ENCODE measurements around the gene PLTP.
"Not testable (repeated sequence)": the region's sequence is repeated elsewhere in the genome, so short reads cannot be mapped to it uniquely, and the experiment has no call there.

PLTP gene

GRCh38 chr20:45880988-45881788 lies 30.8 kb downstream of the PLTP start, which contains the start of gene ZSWIM1:
ZSWIM1 (plus strand) TSS chr20:45881227; CDS start chr20:45882593, 1,366 bp downstream.
- Mint-ChIP-seq H3K27me3 (no peaks in the 10 kb centered on the region), H3K36me3 (peaks cover 13% of the 10 kb centered on the region), H3K27ac (peak within 1 kb of the TSS; percentile 91), H3K9me3 (no peaks in the 10 kb centered on the region), H3K4me1 (peaks cover 45% of the 10 kb centered on the region), H3K4me3 (peak within 1 kb of the TSS; percentile 91)

- H3K27me3 Mint-ChIP-seq: no peaks in the 10 kb centered on the region
- peaks cover 23% of the 10 kb centered on the region for H3K4me1 Mint-ChIP-seq
- H3K4me3 Mint-ChIP-seq: no peak overlapping the region
- peaks cover 7% of the 10 kb centered on the region for H3K36me3 Mint-ChIP-seq
- H3K9me3 Mint-ChIP-seq: no peaks in the 10 kb centered on the region
- H3K27ac Mint-ChIP-seq: no peak overlapping the region
These were observed 33.7 kb downstream of the PLTP start for GRCh38 chr20:45878076-45878761.

- Mint-ChIP-seq H3K27ac (no peak overlapping the region), H3K4me3 (no peak overlapping the region), H3K4me1 (no peaks in the 10 kb centered on the region), H3K27me3 (no peaks in the 10 kb centered on the region), H3K9me3 (no peaks in the 10 kb centered on the region), H3K36me3 (peaks cover 3% of the 10 kb centered on the region)
These were observed 37.4 kb downstream of the PLTP start for GRCh38 chr20:45874576-45874975.

GRCh38 chr20:45874104-45874481 lies 37.9 kb downstream of the PLTP start:
- H3K27ac Mint-ChIP-seq, H3K4me3 Mint-ChIP-seq: not testable (repeated sequence)

GRCh38 chr20:45873409-45874103 lies 38.4 kb downstream of the PLTP start:
- no peaks in the 10 kb centered on the region for H3K4me1 Mint-ChIP-seq
- H3K27me3 Mint-ChIP-seq: no peaks in the 10 kb centered on the region

More at GRCh38 chr20:45874104-45874481, 37.9 kb downstream of the PLTP start:
- H3K9me3 Mint-ChIP-seq, H3K27me3 Mint-ChIP-seq, H3K36me3 Mint-ChIP-seq, H3K4me1 Mint-ChIP-seq: not testable (repeated sequence)

GRCh38 chr20:45872626-45873025 lies 39.3 kb downstream of the PLTP start:
- Mint-ChIP-seq H3K36me3 (peaks cover 3% of the 10 kb centered on the region), H3K27ac (no peak overlapping the region), H3K4me1 (no peaks in the 10 kb centered on the region), H3K4me3 (no peak overlapping the region), H3K9me3 (no peaks in the 10 kb centered on the region), H3K27me3 (no peaks in the 10 kb centered on the region)

More at GRCh38 chr20:45873409-45874103, 38.4 kb downstream of the PLTP start:
- Mint-ChIP-seq H3K27ac (no peak overlapping the region), H3K36me3 (peaks cover 3% of the 10 kb centered on the region), H3K9me3 (no peaks in the 10 kb centered on the region), H3K4me3 (no peak overlapping the region)

- Mint-ChIP-seq H3K27ac (no peak overlapping the region), H3K4me1 (peaks cover 3% of the 10 kb centered on the region), H3K9me3 (no peaks in the 10 kb centered on the region), H3K4me3 (no peak overlapping the region), H3K36me3 (peaks cover 1% of the 10 kb centered on the region), H3K27me3 (no peaks in the 10 kb centered on the region)
These were observed 44.2 kb downstream of the PLTP start for GRCh38 chr20:45867819-45868176.

GRCh38 chr20:45867136-45867818 lies 44.7 kb downstream of the PLTP start:
- H3K9me3 Mint-ChIP-seq: no peaks in the 10 kb centered on the region
- H3K4me3 Mint-ChIP-seq: no peak overlapping the region
- no peak overlapping the region for H3K27ac Mint-ChIP-seq
- H3K4me1 Mint-ChIP-seq: peaks cover 3% of the 10 kb centered on the region
- H3K27me3 Mint-ChIP-seq: no peaks in the 10 kb centered on the region
- peaks cover under 1% of the 10 kb centered on the region for H3K36me3 Mint-ChIP-seq

- Mint-ChIP-seq H3K27me3 (no peaks in the 10 kb centered on the region), H3K4me3 (no peak overlapping the region), H3K4me1 (peaks cover 3% of the 10 kb centered on the region), H3K27ac (no peak overlapping the region), H3K9me3 (no peaks in the 10 kb centered on the region), H3K36me3 (no peaks in the 10 kb centered on the region)
These were observed 45.5 kb downstream of the PLTP start for GRCh38 chr20:45866454-45866853.

- H3K27me3 Mint-ChIP-seq: no peaks in the 10 kb centered on the region
- peaks cover 2% of the 10 kb centered on the region for H3K36me3 Mint-ChIP-seq
- H3K27ac Mint-ChIP-seq: no peak overlapping the region
- H3K4me3 Mint-ChIP-seq: no peak overlapping the region
- no peaks in the 10 kb centered on the region for H3K9me3 Mint-ChIP-seq
- peaks cover 15% of the 10 kb centered on the region for H3K4me1 Mint-ChIP-seq
These were observed 48.1 kb downstream of the PLTP start for GRCh38 chr20:45863543-45864470.

GRCh38 chr20:45861221-45862075 lies 50.5 kb downstream of the PLTP start:
- H3K4me3 Mint-ChIP-seq: no peak overlapping the region
- no peaks in the 10 kb centered on the region for H3K9me3 Mint-ChIP-seq
- H3K27ac Mint-ChIP-seq: peak overlapping the region; percentile 7
- H3K27me3 Mint-ChIP-seq: no peaks in the 10 kb centered on the region
- H3K36me3 Mint-ChIP-seq: peaks cover 2% of the 10 kb centered on the region
- H3K4me1 Mint-ChIP-seq: peaks cover 27% of the 10 kb centered on the region

- Mint-ChIP-seq H3K27me3 (no peaks in the 10 kb centered on the region), H3K4me1 (peaks cover 35% of the 10 kb centered on the region), H3K4me3 (no peak overlapping the region), H3K9me3 (no peaks in the 10 kb centered on the region), H3K36me3 (peaks cover 2% of the 10 kb centered on the region), H3K27ac (no peak overlapping the region)
These were observed 51.3 kb downstream of the PLTP start for GRCh38 chr20:45860560-45861220.

GRCh38 chr20:45859916-45860315 lies 52.0 kb downstream of the PLTP start:
- H3K27ac Mint-ChIP-seq: no peak overlapping the region
- no peak overlapping the region for H3K4me3 Mint-ChIP-seq
- peaks cover 2% of the 10 kb centered on the region for H3K36me3 Mint-ChIP-seq
- H3K27me3 Mint-ChIP-seq: no peaks in the 10 kb centered on the region
- H3K4me1 Mint-ChIP-seq: peaks cover 41% of the 10 kb centered on the region
- no peaks in the 10 kb centered on the region for H3K9me3 Mint-ChIP-seq
